HepG2 (cell line): ENCODE data around the gene FAM83C.

Source experiments
- CC2D1A ChIP-seq: sonication (generic); formaldehyde crosslinking; IDR thresholded peaks from 2 replicates; pipeline ENCODE4 v1.8.1; 2023; ENCODE audit warnings: mild to moderate bottlenecking, missing genetic modification reagents
- NR1H2 ChIP-seq: sonication (generic); formaldehyde crosslinking; IDR thresholded peaks from 2 replicates; pipeline ENCODE4 v1.8.1; 2022; ENCODE audit warnings: low read depth, missing genetic modification reagents, borderline replicate concordance
- SKI ChIP-seq: fragments of 450-650 bp; IDR thresholded peaks from one replicate; pipeline ENCODE4 v1.6.1; 2018; ENCODE audit warnings: mild to moderate bottlenecking; ENCODE audit not compliant: partially characterized antibody
- SNAPC2 ChIP-seq: sonication (generic); formaldehyde crosslinking; IDR thresholded peaks from 2 replicates; pipeline ENCODE4 v1.8.1; 2022; ENCODE audit warnings: mild to moderate bottlenecking, missing genetic modification reagents
- ZFP37 ChIP-seq: sonication (generic); formaldehyde crosslinking; IDR thresholded peaks from 2 replicates; pipeline ENCODE4 v1.4.0; 2020; ENCODE audit warnings: missing genetic modification reagents, borderline replicate concordance
- ZNF44 ChIP-seq: sonication (generic); formaldehyde crosslinking; IDR thresholded peaks from 2 replicates; pipeline ENCODE4 v1.5.1; 2020; ENCODE audit warnings: mild to moderate bottlenecking, missing genetic modification reagents
- TF ChIP-seq, protein P1 (sequence below): sonication (generic); formaldehyde crosslinking; IDR thresholded peaks from 2 replicates; pipeline ENCODE4 v1.5.0; 2020; ENCODE audit warnings: mild to moderate bottlenecking, missing genetic modification reagents, moderate library complexity
- TF ChIP-seq, protein P2 (sequence below): IDR thresholded peaks from 2 replicates; pipeline ENCODE4 v1.6.1; 2016; ENCODE audit warnings: control low read depth

DNA sequence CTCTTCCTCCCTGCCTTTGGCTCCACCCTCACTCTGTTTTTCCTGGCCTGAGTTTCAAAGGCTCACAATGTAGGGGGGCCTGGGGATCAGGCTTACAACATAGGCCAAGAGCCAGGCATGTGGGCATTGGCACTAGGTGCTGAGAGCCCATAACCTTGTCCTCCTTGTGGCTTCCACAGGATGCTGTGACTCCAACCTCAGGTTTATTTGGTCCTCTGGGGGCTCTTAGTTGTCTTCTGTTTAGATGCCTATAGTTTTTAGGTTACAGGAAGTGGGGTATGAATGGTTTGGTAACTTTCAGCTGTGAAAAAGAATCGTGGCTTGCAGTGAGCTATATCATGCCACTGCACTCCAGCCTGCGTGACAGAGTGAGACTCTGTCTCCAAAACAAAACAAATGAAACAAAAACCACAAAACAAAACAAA is 40.2 kb downstream of the FAM83C start:
- TF ChIP-seq ZFP37 (CRISPR knock-in tag): no peak
- no peak for TF ChIP-seq SNAPC2
- no peak for TF ChIP-seq SKI
- TF ChIP-seq ZNF44 (CRISPR knock-in tag): no peak
- TF ChIP-seq, protein P1, sequence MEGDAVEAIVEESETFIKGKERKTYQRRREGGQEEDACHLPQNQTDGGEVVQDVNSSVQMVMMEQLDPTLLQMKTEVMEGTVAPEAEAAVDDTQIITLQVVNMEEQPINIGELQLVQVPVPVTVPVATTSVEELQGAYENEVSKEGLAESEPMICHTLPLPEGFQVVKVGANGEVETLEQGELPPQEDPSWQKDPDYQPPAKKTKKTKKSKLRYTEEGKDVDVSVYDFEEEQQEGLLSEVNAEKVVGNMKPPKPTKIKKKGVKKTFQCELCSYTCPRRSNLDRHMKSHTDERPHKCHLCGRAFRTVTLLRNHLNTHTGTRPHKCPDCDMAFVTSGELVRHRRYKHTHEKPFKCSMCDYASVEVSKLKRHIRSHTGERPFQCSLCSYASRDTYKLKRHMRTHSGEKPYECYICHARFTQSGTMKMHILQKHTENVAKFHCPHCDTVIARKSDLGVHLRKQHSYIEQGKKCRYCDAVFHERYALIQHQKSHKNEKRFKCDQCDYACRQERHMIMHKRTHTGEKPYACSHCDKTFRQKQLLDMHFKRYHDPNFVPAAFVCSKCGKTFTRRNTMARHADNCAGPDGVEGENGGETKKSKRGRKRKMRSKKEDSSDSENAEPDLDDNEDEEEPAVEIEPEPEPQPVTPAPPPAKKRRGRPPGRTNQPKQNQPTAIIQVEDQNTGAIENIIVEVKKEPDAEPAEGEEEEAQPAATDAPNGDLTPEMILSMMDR (CRISPR knock-in tag): no peak
- TF ChIP-seq, protein P2, sequence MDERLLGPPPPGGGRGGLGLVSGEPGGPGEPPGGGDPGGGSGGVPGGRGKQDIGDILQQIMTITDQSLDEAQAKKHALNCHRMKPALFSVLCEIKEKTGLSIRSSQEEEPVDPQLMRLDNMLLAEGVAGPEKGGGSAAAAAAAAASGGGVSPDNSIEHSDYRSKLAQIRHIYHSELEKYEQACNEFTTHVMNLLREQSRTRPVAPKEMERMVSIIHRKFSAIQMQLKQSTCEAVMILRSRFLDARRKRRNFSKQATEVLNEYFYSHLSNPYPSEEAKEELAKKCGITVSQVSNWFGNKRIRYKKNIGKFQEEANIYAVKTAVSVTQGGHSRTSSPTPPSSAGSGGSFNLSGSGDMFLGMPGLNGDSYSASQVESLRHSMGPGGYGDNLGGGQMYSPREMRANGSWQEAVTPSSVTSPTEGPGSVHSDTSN: no peak
- TF ChIP-seq NR1H2 (CRISPR knock-in tag): no peak
- TF ChIP-seq CC2D1A (CRISPR knock-in tag): no peak
